MM.1S (cell line): ENCODE results near the gene FASTKD1.

Source experiments
- CTCF ChIP-seq: fragments of 300-600 bp; sonication (generic); IDR thresholded peaks from 2 replicates; pipeline ENCODE4 v1.5.1; 2016; ENCODE audit warnings: antibody characterized with exemption, low read length, mixed read lengths
- EZH2 ChIP-seq: fragments of 300-600 bp; sonication (generic); optimal IDR thresholded peaks from 2 replicates; pipeline ENCODE3; 2017; ENCODE audit warnings: low read depth, mild to moderate bottlenecking, antibody characterized with exemption, low read length, mixed read lengths
- EZH2phosphoT487 ChIP-seq: fragments of 300-600 bp; sonication (generic); IDR thresholded peaks from 2 replicates; pipeline ENCODE4 v1.6.1; 2018; ENCODE audit warnings: antibody characterized with exemption, low read length

GRCh38 chr2:169509298-169509885 lies 64.3 kb downstream of the FASTKD1 start, which contains the start of gene KLHL41:
- no peak for TF ChIP-seq CTCF
- no peak for TF ChIP-seq EZH2phosphoT487
- TF ChIP-seq EZH2, result no peak
